ENCODE results near the gene NOXO1.

Gene NOXO1

GRCh38 chr16:1987198-1987597, 5.9 kb upstream of the NOXO1 start:
- Histone ChIP-seq H3K4me3 (ENCODE audit: insufficient read depth, low read depth, low read length, poor library complexity, severe bottlenecking) (no peak overlapping the region), H3K9me3 (ENCODE audit: control insufficient read depth, low read length) (no peaks in the 10 kb centered on the region), H3K4me1 (ENCODE audit: control insufficient read depth, insufficient read depth, low read length, poor library complexity, severe bottlenecking) (peaks cover 38% of the 10 kb centered on the region), H3K27ac (ENCODE audit: insufficient read depth, low read length, poor library complexity, severe bottlenecking) (no peak overlapping the region), H3K27me3 (replicated peaks; ENCODE audit: control insufficient read depth, insufficient read depth, low read length, poor library complexity, severe bottlenecking) (peaks cover 16% of the 10 kb centered on the region), H3K36me3 (ENCODE audit: control insufficient read depth, insufficient read depth, low read length) (peaks cover 17% of the 10 kb centered on the region)
- no peak for DNase-seq

DNA sequence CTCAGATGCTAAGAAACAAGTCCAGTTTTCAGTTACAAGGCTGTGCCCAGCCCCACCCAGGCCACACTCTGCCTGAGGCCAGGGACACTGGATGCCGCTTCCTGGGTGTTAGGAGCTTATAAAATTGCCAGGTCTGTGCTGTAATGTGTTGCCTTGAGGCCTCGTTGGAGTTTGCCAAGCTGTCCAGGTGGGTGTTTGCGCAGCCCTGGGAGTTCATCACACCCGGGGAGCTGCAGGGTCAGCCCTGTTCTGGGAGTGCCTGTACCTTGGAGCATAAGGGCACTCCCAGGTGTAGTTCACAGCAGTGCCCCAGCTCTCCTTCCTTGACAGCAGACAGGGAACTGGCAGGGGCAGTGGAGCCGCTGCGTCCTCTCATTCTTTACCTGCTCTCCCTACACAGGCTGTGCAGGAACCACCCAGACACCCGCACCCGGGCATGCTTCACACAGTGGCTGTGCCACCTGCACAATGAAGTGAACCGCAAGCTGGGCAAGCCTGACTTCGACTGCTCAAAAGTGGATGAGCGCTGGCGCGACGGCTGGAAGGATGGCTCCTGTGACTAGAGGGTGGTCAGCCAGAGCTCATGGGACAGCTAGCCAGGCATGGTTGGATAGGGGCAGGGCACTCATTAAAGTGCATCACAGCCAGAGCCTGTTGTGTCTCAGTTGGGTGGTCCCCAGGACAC, 4.3 kb upstream of the NOXO1 start:
- Histone ChIP-seq H3K27ac (ENCODE audit: insufficient read depth, low read length, poor library complexity, severe bottlenecking) (no peak overlapping the region), H3K4me1 (ENCODE audit: control insufficient read depth, insufficient read depth, low read length, poor library complexity, severe bottlenecking) (peaks cover 26% of the 10 kb centered on the region), H3K27me3 (replicated peaks; ENCODE audit: control insufficient read depth, insufficient read depth, low read length, poor library complexity, severe bottlenecking) (peaks cover 27% of the 10 kb centered on the region), H3K36me3 (ENCODE audit: control insufficient read depth, insufficient read depth, low read length) (peaks cover 17% of the 10 kb centered on the region), H3K4me3 (ENCODE audit: insufficient read depth, low read depth, low read length, poor library complexity, severe bottlenecking) (no peak overlapping the region), H3K9me3 (ENCODE audit: control insufficient read depth, low read length) (no peaks in the 10 kb centered on the region)
- DNase-seq, result no peak

- peaks cover 17% of the 10 kb centered on the region for H3K36me3 ChIP-seq (ENCODE audit: control insufficient read depth, insufficient read depth, low read length)
- no peaks in the 10 kb centered on the region for H3K9me3 ChIP-seq (ENCODE audit: control insufficient read depth, low read length)
- peak overlapping the region; percentile 57 for H3K27ac ChIP-seq (ENCODE audit: insufficient read depth, low read length, poor library complexity, severe bottlenecking)
- H3K4me1 ChIP-seq (ENCODE audit: control insufficient read depth, insufficient read depth, low read length, poor library complexity, severe bottlenecking), result peaks cover 20% of the 10 kb centered on the region
- peaks cover 24% of the 10 kb centered on the region for H3K27me3 ChIP-seq (replicated peaks; ENCODE audit: control insufficient read depth, insufficient read depth, low read length, poor library complexity, severe bottlenecking)
- no peak for DNase-seq
- H3K4me3 ChIP-seq (ENCODE audit: insufficient read depth, low read depth, low read length, poor library complexity, severe bottlenecking), result peak overlapping the region; percentile 76
These were observed 3.3 kb upstream of the NOXO1 start for GRCh38 chr16:1984347-1985225.

- H3K9me3 ChIP-seq (ENCODE audit: control insufficient read depth, low read length), result no peaks in the 10 kb centered on the region
- peaks cover 16% of the 10 kb centered on the region for H3K27me3 ChIP-seq (replicated peaks; ENCODE audit: control insufficient read depth, insufficient read depth, low read length, poor library complexity, severe bottlenecking)
- H3K27ac ChIP-seq (ENCODE audit: insufficient read depth, low read length, poor library complexity, severe bottlenecking), result peak within 1 kb of the TSS; percentile 57
- peaks cover 21% of the 10 kb centered on the region for H3K4me1 ChIP-seq (ENCODE audit: control insufficient read depth, insufficient read depth, low read length, poor library complexity, severe bottlenecking)
- H3K4me3 ChIP-seq (ENCODE audit: insufficient read depth, low read depth, low read length, poor library complexity, severe bottlenecking), result peak within 1 kb of the TSS; percentile 76
- DNase-seq, result peak; percentile 39 to 51 (median 42)
- H3K36me3 ChIP-seq (ENCODE audit: control insufficient read depth, insufficient read depth, low read length), result peaks cover 18% of the 10 kb centered on the region
These were observed 2.5 kb upstream of the NOXO1 start, which contains the start of gene GFER for GRCh38 chr16:1983544-1984346. GFER (plus strand) TSS chr16:1984193; CDS start chr16:1984219, 26 bp downstream.

- H3K27ac ChIP-seq (ENCODE audit: insufficient read depth, low read length, poor library complexity, severe bottlenecking), result no peak overlapping the region
- H3K4me3 ChIP-seq (ENCODE audit: insufficient read depth, low read depth, low read length, poor library complexity, severe bottlenecking), result peak overlapping the region; percentile 76
- peaks cover 21% of the 10 kb centered on the region for H3K4me1 ChIP-seq (ENCODE audit: control insufficient read depth, insufficient read depth, low read length, poor library complexity, severe bottlenecking)
- peaks cover 25% of the 10 kb centered on the region for H3K36me3 ChIP-seq (ENCODE audit: control insufficient read depth, insufficient read depth, low read length)
- peaks cover 16% of the 10 kb centered on the region for H3K27me3 ChIP-seq (replicated peaks; ENCODE audit: control insufficient read depth, insufficient read depth, low read length, poor library complexity, severe bottlenecking)
- H3K9me3 ChIP-seq (ENCODE audit: control insufficient read depth, low read length), result no peaks in the 10 kb centered on the region
- no peak for DNase-seq
These were observed 1.8 kb upstream of the NOXO1 start for GRCh38 chr16:1982991-1983543.

DNA sequence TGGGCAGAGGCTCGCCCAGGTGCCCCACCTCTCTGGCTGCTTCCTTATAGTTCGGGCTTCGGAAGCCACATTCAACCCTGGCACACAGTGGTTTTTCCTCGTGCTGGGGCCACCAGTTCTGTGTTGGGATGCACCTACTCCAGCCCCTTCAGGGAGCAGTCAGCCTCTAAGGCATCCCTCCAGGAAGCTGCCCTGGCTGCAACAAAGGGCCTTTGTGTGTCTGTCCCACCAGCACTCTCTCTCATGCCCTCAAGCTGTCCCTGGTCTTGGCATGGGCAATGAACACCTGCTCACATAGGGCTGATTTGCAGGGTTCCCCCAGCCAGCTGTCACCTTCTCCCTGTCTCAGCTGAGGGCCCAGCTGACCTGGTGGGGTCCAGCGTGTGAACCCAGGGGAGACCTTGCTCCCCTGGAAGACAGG, 754 bp upstream of the NOXO1 start:
- Histone ChIP-seq H3K36me3 (ENCODE audit: control insufficient read depth, insufficient read depth, low read length) (peaks cover 35% of the 10 kb centered on the region), H3K27me3 (replicated peaks; ENCODE audit: control insufficient read depth, insufficient read depth, low read length, poor library complexity, severe bottlenecking) (peaks cover 16% of the 10 kb centered on the region), H3K4me1 (ENCODE audit: control insufficient read depth, insufficient read depth, low read length, poor library complexity, severe bottlenecking) (peaks cover 21% of the 10 kb centered on the region), H3K27ac (ENCODE audit: insufficient read depth, low read length, poor library complexity, severe bottlenecking) (no peak overlapping the region), H3K4me3 (ENCODE audit: insufficient read depth, low read depth, low read length, poor library complexity, severe bottlenecking) (no peak overlapping the region), H3K9me3 (ENCODE audit: control insufficient read depth, low read length) (no peaks in the 10 kb centered on the region)
- no peak for DNase-seq

- Histone ChIP-seq H3K9me3 (ENCODE audit: control insufficient read depth, low read length) (no peaks in the 10 kb centered on the region), H3K27me3 (replicated peaks; ENCODE audit: control insufficient read depth, insufficient read depth, low read length, poor library complexity, severe bottlenecking) (peaks cover 16% of the 10 kb centered on the region), H3K4me3 (ENCODE audit: insufficient read depth, low read depth, low read length, poor library complexity, severe bottlenecking) (no peak overlapping the region), H3K4me1 (ENCODE audit: control insufficient read depth, insufficient read depth, low read length, poor library complexity, severe bottlenecking) (peaks cover 21% of the 10 kb centered on the region), H3K27ac (ENCODE audit: insufficient read depth, low read length, poor library complexity, severe bottlenecking) (no peak overlapping the region), H3K36me3 (ENCODE audit: control insufficient read depth, insufficient read depth, low read length) (peaks cover 36% of the 10 kb centered on the region)
- DNase-seq, result no peak
These were observed 540 bp downstream of the NOXO1 start for GRCh38 chr16:1980770-1981087.

DNA sequence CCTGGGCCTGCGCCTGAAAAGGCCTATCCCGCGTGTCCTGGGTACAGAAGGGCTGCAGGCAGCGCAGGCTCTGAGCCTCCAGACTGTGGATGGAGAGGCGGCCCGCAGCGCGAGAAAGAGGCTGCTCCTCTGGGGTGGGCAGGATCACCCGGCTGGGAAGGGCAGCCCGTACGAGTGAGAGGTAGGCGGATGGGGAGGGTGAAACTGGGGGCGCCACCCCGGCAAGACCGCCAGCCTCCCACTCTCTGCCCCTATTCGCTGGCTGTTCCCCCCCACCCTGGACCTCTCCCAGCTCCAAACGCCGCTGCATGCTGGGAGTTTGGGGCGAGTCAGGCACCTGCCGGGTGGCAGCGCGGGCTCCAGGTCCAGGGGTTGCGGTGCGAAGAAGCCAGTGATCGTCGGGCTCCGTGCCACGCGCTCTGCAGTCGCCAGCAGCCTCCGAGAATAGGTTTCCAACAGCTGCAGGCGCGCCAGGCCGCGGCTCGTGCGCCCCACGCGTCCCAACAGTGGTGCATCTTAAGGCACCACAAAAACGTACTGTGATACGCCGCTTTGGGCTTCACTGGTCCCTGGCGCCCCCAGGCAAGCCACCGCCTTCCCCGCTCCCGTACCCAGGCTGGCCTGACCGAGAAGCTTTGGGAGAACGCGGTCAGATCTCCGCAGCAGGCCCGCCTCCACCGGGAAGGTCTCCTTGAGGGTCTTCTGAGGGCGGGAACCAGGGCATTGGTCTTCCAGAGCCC, 1.1 kb downstream of the NOXO1 start:
- Histone ChIP-seq H3K27ac (ENCODE audit: insufficient read depth, low read length, poor library complexity, severe bottlenecking) (no peak overlapping the region), H3K9me3 (ENCODE audit: control insufficient read depth, low read length) (no peaks in the 10 kb centered on the region), H3K4me3 (ENCODE audit: insufficient read depth, low read depth, low read length, poor library complexity, severe bottlenecking) (no peak overlapping the region), H3K27me3 (replicated peaks; ENCODE audit: control insufficient read depth, insufficient read depth, low read length, poor library complexity, severe bottlenecking) (peaks cover 16% of the 10 kb centered on the region), H3K4me1 (ENCODE audit: control insufficient read depth, insufficient read depth, low read length, poor library complexity, severe bottlenecking) (peaks cover 20% of the 10 kb centered on the region), H3K36me3 (ENCODE audit: control insufficient read depth, insufficient read depth, low read length) (peaks cover 36% of the 10 kb centered on the region)
- no peak for DNase-seq

Data from effector memory CD4-positive, alpha-beta T cell (primary cell).